Colonic mucosa (tissue), 4 donors: ENCODE measurements around the gene ATP2A3. TPM values are rescaled to one million over a fixed set of nuclear protein-coding genes. Genes with fewer than 3 reads are reported as not detected.

Source experiments
- DNase-seq: peaks from one replicate; pipeline ENCODE4 v3.0.0-alpha.2; 2020
- H3K27ac ChIP-seq: fragments of 200-600 bp; one replicate; pipeline ENCODE4 v1.8.0; 2021
- H3K27me3 ChIP-seq: fragments of 200-600 bp; one replicate; pipeline ENCODE4 v1.8.0; 2021
- H3K36me3 ChIP-seq: fragments of 200-600 bp; one replicate; pipeline ENCODE4 v1.8.0; 2021
- H3K4me1 ChIP-seq: fragments of 200-600 bp; one replicate; pipeline ENCODE4 v1.8.0; 2021; ENCODE audit warnings: mild to moderate bottlenecking
- H3K4me3 ChIP-seq: fragments of 200-600 bp; one replicate; pipeline ENCODE4 v1.8.0; 2021
- H3K9ac ChIP-seq, 2 donors: one replicate each; pipeline ENCODE4 v1.7.0; 2013; ENCODE audit warnings: control low read depth in 2 of 2, low read depth in 2 of 2, low read length in 2 of 2
- H3K9me3 ChIP-seq: fragments of 200-600 bp; one replicate; pipeline ENCODE4 v1.8.0; 2021
- CTCF ChIP-seq: fragments of 200-600 bp; IDR thresholded peaks from one replicate; pipeline ENCODE4 v1.8.0; 2022; ENCODE audit warnings: antibody characterized with exemption, mild to moderate bottlenecking
- intact Hi-C: fragments of 100-400 bp; cut with DNase I; formaldehyde crosslinking; loops from one replicate; pipeline ENCODE4 v1.14.1; 2022
- total RNA-seq, 2 donors: library from RNA; stranded (reverse); fragmentation: NEBNext Ultra II Directional in 1 of 2; extraction: Animal tissue kit (Norgen Biotek cat#: 25700) in 1 of 2; gene quantifications; one replicate each; pipeline ENCODE4 v1.2.1, GENCODE V29; 2021
- donor health status: healthy.
- donor health status: DM: no; HTN: no; CAD: no.
- donor health status: DM: no; HTN: no; CAD: no.

The ATP2A3 gene
- total RNA-seq, 2 donors from 2014 or later: 197 to 308 TPM

DNA sequence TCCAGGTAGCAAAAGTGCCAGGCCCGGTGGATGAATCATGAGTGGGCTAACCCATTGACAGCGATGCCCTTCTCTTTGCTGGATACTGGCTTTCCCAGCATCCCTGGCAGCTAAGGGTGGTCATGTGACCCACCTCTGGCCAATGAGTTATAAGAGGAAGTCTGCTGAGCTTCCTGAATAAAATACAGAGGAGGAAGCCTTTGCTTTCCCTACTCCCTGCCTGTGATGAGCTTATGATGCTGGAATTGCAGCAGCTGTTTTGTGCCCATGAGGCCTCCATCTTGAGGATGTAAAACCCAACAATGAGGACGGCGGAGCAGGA is 15.0 kb upstream of the ATP2A3 start:
- no peaks in the 10 kb centered on the region for H3K27me3 ChIP-seq
- TF ChIP-seq CTCF: no peak
- intact Hi-C loops: no loop called here
- H3K4me3 ChIP-seq: no peak overlapping the region
- H3K9ac ChIP-seq: no peak overlapping the region
- peaks cover 23% of the 10 kb centered on the region for H3K4me1 ChIP-seq
- H3K27ac ChIP-seq: peak overlapping the region; percentile 80
- H3K36me3 ChIP-seq: no peaks in the 10 kb centered on the region
- H3K9me3 ChIP-seq: no peaks in the 10 kb centered on the region
- DNase-seq: no peak

DNA sequence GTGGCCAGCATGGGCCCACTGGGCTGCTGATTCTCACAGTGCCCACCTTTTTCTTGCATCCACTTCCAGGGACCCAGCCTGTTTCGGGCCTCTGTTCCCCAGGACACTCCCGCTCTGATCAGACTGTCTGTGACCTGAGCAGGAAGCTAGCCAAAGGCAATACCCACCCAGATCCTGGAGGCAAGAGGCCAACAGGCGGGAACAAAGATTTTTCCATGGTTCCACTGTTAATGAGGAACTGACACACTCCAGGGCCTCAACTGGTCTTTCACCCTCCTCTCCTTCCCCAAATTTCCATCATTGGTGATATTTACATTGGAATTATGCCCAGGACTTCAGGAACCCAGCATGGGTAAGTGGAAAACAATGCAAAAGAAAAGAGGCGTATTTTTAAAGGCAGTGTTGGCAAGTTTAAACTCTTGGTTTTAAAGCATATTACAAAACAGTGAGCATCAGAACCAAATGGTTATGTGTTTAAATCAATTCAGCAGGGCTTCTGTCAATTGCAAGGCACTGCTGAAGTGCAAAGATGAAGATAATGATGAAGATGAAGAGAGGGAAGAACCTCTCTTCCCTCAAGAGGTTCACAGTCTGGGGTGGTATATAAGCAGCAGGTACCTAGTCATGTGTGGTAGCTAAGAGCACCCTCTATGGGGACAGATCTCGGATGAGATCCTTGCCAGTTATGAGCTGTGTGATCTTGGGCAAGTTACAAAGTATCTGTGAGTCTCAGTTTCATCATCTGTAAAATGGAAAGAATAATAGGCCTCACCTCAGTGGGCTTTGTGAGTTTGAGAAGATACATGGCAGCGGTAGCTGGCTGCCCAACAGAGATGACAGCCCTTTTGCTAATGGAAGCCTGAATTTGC is 14.4 kb upstream of the ATP2A3 start:
- Histone ChIP-seq H3K36me3 (no peaks in the 10 kb centered on the region), H3K4me1 (peaks cover 23% of the 10 kb centered on the region), H3K27me3 (no peaks in the 10 kb centered on the region), H3K9me3 (no peaks in the 10 kb centered on the region), H3K4me3 (no peak overlapping the region), H3K9ac (peak overlapping the region in 1 of 2 donors; percentile 70), H3K27ac (peak overlapping the region; percentile 80)
- DNase-seq: peak; percentile 91
- intact Hi-C loops: no loop called here
- no peak for TF ChIP-seq CTCF

DNA sequence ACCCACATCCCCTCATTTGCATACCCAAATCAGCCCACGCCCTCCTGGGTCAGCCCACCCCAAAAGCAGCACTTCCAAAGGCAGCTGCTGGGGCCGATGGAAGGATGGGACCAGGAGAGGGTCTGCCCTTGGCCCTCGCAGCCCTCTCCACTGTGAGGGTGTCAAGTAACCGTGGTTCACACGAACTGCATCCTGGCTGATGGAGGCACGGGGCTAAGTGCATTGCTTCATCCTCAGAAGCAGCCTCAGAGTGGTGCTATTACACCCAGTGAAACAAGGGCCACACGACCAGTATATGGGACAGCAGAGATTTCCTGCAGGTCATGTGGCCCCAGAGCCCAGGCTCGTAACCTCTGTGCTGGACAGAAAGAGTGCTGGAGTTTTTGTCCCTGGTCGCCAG is 13.2 kb upstream of the ATP2A3 start:
- H3K27ac ChIP-seq: peak overlapping the region; percentile 80
- peak overlapping the region; percentile 58 to 70 for H3K9ac ChIP-seq
- no peak overlapping the region for H3K4me3 ChIP-seq
- no peaks in the 10 kb centered on the region for H3K27me3 ChIP-seq
- H3K4me1 ChIP-seq: peaks cover 23% of the 10 kb centered on the region
- intact Hi-C loops: no loop called here
- H3K9me3 ChIP-seq: no peaks in the 10 kb centered on the region
- DNase-seq: no peak
- no peak for TF ChIP-seq CTCF
- H3K36me3 ChIP-seq: no peaks in the 10 kb centered on the region

DNA sequence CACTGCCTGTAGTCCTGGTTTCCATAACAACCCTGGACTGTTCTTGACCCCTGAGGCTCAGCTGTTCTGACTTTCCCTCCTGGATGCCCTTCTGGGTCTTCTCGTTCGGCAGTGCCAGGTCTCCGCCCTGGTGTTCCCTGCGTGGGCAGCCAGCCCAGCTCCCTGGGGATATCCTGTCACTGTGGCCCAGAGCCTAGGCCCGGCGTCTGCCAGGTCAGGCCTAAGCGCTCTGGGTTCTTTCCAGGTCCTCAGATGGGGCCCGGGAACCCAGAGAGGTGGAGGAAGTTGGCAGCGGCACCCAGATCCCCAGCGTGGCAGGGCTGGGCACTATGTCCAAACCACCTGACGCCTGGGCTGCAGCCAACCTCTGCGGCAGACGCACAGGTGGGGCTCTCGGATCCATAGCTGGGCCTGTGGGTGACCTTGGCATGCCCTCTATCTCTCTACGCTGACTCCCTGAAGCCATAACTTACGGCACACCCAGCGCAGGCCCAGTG is 12.5 kb upstream of the ATP2A3 start:
- H3K36me3 ChIP-seq: no peaks in the 10 kb centered on the region
- H3K4me3 ChIP-seq: no peak overlapping the region
- H3K9ac ChIP-seq: peak overlapping the region; percentile 58 to 70
- TF ChIP-seq CTCF: no peak
- DNase-seq: peak; percentile 94
- peak overlapping the region; percentile 80 for H3K27ac ChIP-seq
- H3K27me3 ChIP-seq: no peaks in the 10 kb centered on the region
- intact Hi-C loops: no loop called here
- peaks cover 23% of the 10 kb centered on the region for H3K4me1 ChIP-seq
- H3K9me3 ChIP-seq: no peaks in the 10 kb centered on the region

DNA sequence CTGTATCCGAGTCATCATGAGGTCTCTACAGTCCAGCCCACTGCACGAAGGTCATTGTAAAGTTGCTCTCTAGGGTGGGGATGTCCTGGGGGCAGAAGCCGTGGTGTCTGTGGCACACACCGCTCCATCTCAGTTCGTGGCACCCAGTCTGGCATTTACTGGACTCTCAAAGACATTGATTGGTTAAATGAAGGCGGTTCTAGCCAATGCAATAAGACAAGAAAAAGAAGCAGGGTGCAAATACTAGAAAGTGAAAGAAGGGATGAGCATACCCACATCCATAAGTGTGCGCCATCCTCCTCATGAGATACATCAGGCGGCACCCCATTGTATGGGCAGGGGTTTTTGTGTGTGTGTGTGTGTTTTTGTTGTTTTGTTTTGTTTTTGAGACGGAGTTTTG is 10.7 kb upstream of the ATP2A3 start:
- Histone ChIP-seq H3K9ac (no peak overlapping the region), H3K9me3 (no peaks in the 10 kb centered on the region), H3K27ac (no peak overlapping the region), H3K36me3 (no peaks in the 10 kb centered on the region), H3K27me3 (no peaks in the 10 kb centered on the region), H3K4me1 (peaks cover 23% of the 10 kb centered on the region), H3K4me3 (no peak overlapping the region)
- TF ChIP-seq CTCF: no peak
- intact Hi-C loops: no loop called here
- no peak for DNase-seq
